HG03378 (cell line): Measurements from ENCODE around the gene SNCAIP.

Source experiments
- ATAC-seq: cut with Tn5 transposase; IDR thresholded peaks from one replicate; pipeline ENCODE4 v1.9.1; 2021; ENCODE audit warnings: mild to moderate bottlenecking, moderate library complexity; ENCODE audit not compliant: unreplicated experiment

SNCAIP gene

DNA sequence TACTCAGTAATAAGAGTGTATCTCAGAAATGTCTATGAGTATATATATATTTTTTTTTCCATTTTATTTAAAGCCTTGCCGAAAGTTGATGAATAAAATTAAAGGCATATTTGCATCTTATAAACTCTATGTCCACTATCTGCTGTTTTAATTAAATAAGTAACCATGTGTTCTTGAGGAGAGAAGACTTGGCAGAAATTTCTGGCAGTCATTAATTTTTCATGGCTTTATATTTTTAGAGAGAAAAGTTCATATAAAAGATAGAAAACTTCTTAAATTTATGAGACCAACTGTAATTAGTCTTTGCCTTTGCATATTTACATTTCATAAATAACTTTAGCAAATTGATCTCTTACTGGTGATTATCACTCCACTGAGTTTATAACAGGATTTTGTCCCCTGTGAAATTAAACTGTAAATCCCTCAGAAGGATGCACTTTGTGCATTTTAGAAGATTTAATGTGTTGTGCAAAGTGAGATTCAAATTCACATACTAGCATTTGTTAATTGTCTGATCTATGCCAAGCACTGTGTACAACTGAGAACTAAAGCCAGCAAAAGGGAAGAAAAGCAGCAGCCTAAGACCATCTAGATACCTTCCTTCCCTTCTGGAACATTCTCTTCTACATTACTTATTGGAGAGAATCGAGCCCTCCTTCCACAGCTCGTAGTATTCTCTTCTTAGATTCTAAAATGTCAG is 108.7 kb downstream of the SNCAIP start:
- no peak for ATAC-seq

DNA sequence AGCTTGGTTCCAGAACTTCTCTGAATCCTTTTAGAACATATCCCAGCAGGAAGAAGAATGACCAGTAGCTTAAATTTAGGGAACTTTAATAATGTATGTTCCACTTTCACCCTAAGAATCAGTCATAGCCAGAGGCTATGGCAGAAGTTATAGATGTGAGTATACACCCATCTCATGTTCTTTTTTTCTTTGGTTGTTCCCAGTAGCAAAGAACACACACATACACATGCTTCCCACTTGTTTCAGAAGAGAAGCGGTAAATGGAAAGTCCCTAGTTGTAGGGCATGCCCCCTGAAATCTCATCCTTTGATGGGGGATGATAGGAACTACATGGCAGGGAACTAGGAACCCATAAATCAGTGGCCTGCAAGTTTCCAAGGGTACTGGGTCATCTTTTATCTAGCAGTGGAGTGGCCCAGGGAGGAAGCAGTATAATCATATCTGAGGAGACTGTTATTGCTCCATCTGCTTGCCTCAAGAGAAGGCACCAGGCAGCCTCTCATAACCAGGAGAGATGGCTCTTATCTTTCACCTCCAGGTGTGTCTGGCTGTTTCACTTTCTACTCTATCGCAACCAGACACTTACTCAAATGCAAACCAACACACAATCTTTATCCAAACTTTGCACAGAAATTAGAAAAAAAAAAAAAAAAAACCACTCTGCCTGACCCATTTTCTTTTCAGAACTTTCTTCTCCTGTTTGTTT is 109.5 kb downstream of the SNCAIP start:
- ATAC-seq, result peak; percentile 84

DNA sequence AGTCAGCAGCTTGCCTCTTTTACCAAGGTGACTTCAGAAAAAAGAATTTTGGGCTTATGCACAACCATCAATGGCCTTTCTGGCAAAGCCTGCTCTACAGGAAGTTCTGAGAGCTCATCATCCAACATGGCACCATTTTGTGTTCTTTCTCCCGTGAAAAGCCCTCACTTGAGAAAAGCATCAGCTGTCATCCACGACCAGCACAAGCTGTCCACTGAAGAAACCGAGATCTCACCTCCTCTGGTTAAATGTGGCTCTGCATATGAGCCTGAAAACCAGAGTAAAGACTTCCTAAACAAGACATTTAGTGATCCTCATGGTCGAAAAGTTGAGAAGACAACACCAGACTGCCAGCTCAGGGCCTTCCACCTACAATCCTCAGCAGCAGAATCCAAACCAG is 111.2 kb downstream of the SNCAIP start:
- ATAC-seq, result no peak

DNA sequence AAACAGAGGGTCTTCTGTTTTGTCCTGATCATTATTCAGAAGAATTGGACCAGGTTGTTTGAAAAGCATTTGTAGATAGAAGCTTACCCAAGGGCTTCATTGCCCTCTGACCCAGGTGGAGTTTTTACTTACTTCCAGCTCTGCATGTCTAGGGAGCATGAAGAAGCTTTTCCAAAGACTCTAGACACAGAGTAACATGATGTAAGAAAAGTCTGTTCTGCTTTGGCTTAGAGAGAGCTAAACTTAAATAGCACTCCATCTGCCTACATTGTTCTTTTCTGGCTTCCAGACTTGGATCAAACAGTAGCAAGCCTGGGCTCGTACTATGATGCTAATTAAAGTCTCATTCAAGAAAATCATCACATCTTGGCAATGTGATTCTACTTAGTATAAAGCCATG is 112.1 kb downstream of the SNCAIP start:
- no peak for ATAC-seq

DNA sequence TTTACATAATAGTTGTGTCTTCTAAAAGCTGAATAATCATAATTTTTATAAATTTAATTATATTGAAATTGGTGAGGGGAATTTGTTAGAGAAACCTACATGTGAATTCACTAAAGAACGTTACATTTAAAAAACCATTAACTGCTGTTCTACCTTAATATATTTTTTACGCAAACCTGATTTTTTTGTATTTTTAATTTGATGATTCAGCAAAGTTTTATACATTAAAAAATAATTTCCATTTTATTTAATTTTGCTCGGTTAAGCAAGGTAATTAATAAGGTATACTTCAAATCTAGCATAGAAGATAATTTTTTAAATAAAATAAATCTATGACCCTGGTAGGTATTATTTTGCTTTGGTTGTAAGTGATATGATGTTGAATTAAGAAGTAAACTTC is 114.3 kb downstream of the SNCAIP start:
- no peak for ATAC-seq

DNA sequence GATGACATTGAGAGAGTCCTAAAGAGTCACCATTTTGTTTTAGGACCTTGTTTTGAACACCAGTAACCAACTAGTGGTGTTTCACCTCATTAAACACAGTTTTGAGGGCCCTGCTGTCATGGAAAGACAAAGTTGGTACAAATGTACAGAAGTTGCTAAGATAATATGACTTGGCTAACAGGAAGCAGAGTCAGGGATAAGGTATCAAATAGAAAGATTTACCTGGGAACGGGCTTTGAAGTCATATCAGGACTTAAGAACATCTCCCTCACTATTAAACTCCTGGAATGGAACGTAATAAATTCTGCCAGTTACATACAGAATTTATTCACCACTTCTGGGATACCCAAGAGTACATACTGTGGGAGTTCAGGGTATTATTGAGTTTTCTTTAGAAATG is 115.6 kb downstream of the SNCAIP start:
- ATAC-seq, result no peak

DNA sequence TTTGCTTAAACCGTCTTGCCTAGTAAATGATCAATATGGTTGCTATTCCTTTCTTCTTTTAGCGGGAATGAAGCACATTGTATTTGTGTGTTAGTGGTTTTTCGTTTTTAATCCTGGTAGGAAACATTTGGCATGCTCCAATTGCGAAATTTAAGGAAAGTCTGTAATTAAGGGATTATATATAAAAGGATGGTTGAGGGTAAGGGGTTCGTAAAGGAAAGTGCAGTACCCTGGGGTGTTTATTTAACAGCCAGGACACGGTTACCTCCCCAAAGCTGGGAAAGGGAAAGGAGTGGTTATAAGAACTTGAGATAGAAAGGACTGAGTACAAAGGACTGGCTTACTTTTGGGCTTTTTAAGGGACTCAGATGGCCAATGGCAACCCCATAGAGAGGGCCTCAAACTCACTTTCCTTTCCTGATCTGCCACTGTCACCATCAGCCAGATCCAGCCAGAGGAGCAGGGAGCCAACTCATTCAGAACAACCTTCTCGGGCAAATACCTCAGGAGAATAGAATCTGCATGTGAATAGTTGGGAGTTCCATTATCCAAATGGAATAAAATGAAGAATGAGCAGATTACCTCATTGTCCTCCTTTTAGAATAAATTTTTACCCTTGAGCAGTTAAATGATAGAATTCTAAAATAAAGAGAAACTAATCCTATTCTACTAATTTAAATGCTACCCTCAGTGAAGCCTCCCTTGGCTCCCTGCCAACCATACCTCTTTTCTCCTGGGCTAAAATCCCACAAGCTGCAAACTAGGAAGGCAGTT is 117.7 kb downstream of the SNCAIP start:
- ATAC-seq, result no peak

DNA sequence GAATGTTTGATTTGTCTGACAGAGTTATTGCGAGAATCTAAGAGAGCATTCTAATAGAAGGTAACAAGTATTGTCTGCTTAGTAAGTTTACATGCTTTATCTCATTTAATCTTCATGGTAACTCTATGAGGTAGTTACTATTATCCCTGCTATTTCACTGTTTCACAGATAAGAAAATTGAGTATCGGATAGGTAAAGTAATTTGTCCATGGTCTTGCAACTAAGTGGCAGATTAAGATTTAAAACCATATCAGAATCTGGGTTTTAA is 118.2 kb downstream of the SNCAIP start:
- ATAC-seq, result no peak

DNA sequence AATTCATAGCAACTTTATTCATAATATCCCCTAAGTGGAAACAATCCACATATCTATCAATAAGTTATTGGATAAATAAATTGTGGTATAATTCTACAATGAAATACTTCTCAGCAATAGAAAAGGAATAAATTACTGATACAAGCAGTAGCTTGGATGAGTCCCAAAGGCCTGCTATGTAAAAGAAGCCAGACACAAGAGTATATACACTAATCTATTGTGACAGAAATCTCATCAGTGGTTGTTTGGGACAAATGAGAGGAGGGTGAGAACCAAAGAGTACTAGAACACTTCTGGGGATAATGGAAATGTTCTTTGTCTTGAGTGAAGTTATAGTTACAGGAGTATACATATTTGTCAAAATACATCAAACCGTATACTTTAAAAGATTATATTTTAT is 119.3 kb downstream of the SNCAIP start:
- no peak for ATAC-seq

DNA sequence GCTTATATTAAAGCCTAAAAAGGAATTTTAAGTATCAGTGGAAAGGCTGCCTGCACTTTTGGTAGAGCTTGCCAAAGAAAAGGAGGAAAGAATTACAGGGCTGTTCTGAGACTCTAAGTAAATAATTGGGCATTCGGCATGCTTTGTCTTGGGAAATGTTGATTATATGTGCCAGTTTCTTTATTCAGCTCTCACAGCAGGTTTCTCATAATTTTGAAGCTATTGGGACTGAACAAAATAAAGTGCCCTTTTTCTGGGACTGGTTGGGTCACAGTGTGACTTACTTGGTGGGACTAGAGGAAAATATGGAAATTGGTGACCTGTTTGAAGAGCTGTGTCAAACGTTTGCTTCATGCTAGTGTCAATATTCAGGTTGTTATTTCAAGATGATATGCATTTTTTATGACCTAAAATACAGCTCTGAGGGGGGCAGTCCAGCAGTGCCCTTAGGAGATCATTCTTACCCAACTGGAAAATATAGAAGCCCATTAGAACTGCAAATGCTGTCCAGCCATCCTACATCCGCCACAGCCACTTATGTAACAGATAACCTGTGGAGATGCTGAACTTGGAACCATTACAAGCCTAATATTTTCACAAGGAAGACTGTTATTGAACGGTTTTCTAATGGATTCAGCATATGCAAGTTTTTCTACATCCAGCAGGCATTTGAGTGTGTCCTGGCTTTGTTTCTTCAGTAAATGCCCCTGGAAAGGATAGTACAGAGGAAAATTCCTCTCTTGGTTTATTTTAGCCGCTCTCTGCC is 122.4 kb downstream of the SNCAIP start:
- ATAC-seq, result no peak

DNA sequence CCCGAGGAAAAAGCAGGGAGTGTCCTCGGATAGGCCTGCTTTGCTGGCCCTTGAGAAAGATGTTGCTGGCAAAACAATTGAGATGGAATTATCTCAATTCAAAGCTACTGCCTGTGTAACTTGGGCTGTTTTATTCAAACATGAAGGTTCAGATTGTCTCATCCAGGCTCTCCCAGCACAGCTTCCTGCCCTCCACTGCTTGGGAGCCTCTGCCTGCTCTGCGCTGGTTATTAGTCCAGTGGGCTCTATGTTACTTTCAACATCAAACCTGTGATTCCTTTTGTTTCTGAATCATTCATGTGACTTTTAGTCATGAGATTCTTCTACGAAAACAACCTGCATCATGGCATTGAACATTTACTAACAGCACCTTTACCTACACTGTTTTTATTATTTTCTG is 123.2 kb downstream of the SNCAIP start:
- no peak for ATAC-seq

DNA sequence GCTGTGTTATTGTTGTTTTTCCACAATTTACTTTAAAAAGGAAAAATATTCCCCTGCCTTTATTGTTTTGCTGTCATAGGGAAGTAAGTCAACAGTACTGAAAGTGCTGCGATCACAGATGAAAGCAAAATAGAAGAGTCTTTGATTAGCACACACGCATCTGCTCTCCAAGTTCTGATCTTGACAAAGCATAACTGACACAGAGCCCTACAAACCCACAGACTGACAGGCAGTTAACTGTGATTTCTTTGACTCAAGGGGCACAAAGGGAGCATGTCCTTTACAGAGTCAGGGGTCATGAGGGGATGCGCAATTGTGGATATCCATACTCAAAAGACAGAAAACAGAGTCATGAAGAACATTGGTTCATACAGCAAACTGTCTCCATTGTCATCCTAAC is 123.7 kb downstream of the SNCAIP start:
- no peak for ATAC-seq

DNA sequence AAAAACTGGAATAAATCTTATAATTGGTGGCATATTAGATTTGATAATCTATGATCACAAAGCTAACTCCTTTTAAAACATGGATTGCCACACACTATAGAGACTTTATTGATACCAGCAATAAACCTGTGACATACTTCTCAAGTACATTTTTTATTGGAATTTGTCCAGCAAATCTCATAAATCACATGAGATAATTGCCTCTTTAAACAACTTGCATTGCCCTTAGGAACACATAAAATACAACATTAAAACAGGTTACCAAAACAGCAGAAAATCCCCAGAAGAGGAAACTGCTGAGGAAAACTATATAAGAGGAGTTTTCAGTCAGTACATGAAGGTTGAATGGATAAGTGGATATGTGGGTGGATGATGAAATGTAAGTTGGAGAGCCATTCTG is 124.6 kb downstream of the SNCAIP start:
- ATAC-seq, result no peak

DNA sequence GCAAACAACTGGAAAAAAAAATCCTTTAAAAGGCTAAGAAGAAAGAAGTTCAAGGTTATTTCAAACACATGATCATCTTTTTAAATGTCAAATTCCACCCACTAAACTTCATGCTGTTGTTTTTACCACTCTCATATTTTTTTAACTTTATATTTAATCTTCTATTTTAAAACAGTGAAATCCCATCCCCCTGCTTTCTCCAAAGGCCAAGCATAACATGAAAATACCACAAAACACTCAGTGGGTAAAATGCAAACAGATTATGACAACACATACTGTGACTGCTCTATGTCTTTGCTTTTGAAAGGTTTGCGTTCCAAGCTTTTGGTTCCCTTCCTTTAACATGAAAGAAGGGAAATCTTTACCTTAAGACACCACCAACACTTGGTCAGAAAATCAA is 127.6 kb downstream of the SNCAIP start:
- no peak for ATAC-seq

DNA sequence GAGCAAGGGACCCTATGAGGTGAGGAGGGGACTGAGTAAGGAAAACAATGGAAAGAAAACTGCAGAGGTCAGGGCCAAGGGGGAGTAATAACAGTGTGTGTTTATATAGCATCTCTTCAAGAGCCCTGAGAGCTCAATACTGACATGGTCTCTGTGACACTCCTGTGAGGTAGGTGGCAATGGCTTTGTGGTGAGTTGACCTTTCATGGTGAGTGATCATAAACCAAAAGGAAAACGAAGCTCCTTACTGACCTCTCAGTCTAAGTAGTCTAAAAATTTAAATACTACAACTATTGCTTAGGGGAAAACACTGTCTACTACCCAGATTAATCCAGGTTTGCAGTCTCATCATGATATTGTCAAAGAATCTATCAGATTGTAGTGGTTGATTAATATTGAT is 130.9 kb downstream of the SNCAIP start:
- ATAC-seq, result peak; percentile 91

DNA sequence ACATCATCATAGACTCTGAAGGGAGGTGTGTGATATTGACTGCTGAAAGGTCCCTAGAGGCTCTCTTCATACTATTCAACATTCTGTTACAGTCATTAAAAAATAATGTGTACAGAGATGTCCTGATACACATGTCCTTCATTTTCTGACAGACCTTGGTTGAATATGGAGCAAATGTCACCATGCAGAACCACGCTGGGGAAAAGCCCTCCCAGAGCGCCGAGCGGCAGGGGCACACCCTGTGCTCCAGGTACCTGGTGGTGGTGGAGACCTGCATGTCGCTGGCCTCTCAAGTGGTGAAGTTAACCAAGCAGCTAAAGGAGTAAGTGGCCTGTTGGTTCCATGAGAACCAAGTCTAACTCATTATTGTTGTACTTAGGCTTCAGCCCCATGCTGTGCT is 132.4 kb downstream of the SNCAIP start:
- ATAC-seq, result no peak

DNA sequence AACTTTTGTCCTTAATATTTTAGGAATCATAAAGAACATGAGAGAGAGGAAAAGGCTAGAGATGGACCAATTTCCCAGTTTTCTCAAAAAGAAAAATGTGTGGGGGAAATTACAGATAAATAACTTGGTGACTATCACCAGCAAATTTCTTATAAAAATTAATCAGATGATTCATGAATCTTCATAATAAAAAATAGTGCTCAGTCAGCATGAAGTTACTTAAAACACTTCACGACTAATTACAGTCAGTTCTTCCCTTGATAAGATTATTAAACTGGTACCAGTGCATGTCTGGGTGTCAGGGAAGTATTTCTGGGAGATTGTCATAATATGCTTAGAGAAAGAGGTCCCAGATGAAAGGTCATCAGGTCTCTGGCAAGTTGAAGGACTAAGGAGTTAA is 133.0 kb downstream of the SNCAIP start:
- no peak for ATAC-seq

DNA sequence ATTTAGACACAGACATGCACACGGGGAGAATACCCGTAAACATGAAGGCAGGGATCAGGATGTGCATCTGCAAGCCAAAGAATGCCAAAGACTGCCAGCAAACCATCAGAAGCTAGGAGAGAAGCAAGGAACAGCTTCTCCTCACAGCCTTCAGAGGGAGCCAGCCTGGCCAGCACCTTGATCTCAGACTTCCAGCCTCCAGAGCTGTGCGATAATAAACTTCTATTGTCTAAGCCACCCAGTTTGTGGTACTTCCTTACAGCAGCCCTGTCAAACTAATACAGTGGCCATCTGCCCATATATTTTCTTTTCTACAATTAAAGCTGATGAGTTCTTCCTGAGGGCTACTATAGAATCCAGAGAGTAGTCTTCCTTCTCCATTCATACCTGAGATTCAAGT is 135.0 kb downstream of the SNCAIP start:
- ATAC-seq, result no peak

DNA sequence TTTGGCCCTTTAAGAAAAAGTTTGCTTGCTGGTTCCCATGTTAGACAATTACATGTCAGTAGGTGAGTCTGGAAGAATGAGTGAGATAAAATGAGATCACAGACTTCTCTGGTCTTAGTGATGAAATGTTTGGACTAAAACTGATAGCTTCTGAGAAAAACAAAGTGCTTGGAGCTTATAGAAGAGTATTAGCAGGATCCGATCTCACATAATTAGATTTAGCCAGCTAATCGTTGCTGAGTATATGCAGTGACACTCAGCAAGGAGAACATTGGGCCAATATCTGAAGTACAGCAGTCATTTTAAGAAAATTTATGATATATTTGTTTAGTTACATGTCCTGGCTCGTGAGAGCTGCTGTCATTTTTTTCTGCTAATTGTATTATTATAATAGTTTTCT is 135.8 kb downstream of the SNCAIP start:
- ATAC-seq, result no peak

DNA sequence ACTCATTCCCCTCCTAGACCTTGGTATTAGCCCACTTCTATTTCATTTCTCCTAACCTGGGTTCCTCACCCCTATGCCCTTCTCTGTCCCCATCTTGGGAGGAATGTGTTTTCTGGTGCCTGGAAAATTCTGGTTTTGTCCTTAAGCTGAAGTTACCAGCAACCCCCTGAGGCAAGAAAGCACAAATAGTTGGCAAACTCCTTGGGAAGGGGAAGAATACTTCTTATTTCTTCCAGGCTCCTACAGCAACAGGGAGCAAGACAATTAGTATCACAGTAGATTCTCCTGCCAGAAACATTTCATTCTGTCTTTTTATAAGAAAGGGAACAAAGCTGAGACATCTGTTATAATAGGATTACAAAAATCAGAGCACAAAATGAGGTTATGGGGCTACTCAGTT is 142.5 kb downstream of the SNCAIP start:
- no peak for ATAC-seq

DNA sequence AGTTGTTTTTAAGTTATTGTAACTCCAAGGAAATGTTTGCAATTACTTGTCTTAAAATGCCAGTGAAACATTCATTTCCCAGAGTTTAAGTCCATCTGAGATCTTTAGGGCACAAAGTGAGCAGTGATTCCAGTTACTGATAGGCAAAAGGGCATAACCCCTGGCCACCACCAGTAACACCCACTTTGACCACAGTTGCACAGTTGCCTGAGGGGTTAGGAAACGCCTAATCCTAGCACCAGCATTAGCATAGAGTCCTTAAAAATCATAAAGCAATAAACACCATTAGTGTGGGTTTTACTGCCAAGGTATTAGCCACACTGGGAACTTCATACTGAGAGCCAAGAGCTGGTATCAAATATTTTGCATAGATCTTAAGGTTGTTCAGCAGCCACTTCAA is 143.9 kb downstream of the SNCAIP start:
- no peak for ATAC-seq
